Ovary (tissue), 3 donors: ENCODE results near the gene HFE.

Experiments
- CTCF ChIP-seq, 3 donors: fragments of 450-650 bp in 2 of 3; fragments of 200-600 bp in 1 of 3; IDR thresholded peaks; one replicate each; pipeline versions ENCODE4 v1.5.1 to v1.8.0; 2016 to 2022; ENCODE audit warnings: antibody characterized with exemption in 3 of 3, mild to moderate bottlenecking in 1 of 3
- POLR2A ChIP-seq: fragments of 450-650 bp; IDR thresholded peaks from one replicate; pipeline ENCODE4 v1.6.1; 2017; ENCODE audit warnings: antibody characterized with exemption, mild to moderate bottlenecking, moderate library complexity
- donor health status: DM: no; HTN: no; CAD: no.

- TF ChIP-seq CTCF (IDR thresholded peaks at IDR 0.05): no peak
- no peak for TF ChIP-seq POLR2A
These were observed 18.0 kb downstream of the HFE start for GRCh38 chr6:26105109-26105730.
